OCI-LY3 (cell line): Measurements from ENCODE around the gene TLR6.

Source experiments
- CTCF ChIP-seq: fragments of 200-600, 300-600 bp; sonication (generic); IDR thresholded peaks from 2 replicates; pipeline ENCODE4 v1.5.1; 2014; ENCODE audit warnings: antibody characterized with exemption, low read length, low read depth
- EZH2phosphoT487 ChIP-seq: fragments of 200-600 bp; shearing (Covaris generic); IDR thresholded peaks from 2 replicates; pipeline ENCODE4 v1.6.1; 2018; ENCODE audit warnings: antibody characterized with exemption, mixed run types, low read depth

- TF ChIP-seq CTCF (no peak), EZH2phosphoT487 (no peak)
Measured at GRCh38 chr4:38870098-38870808, 13.6 kb upstream of the TLR6 start.
